Spinal cord (tissue), 10 donors: ENCODE results near the gene ANKRD6. TPM values are rescaled to one million over a fixed set of nuclear protein-coding genes. Genes with fewer than 3 reads are reported as not detected.

ENCODE experiments used
- DNase-seq, 6 donors: peaks; one replicate each; pipeline versions ENCODE4 v3.0.0 to v3.0.0-alpha.2; 2013 to 2015; ENCODE audit warnings: low spot score in 6 of 6, low read depth in 4 of 6
- H3K27ac ChIP-seq: one replicate; pipeline ENCODE4 v1.5.1; 2013; ENCODE audit warnings: low read depth, low read length, control low read depth
- H3K27me3 ChIP-seq: one replicate; pipeline ENCODE4 v1.6.1; 2013; ENCODE audit warnings: low read length; ENCODE audit not compliant: control insufficient read depth, insufficient read depth
- H3K36me3 ChIP-seq: one replicate; pipeline ENCODE4 v1.6.1; 2013; ENCODE audit warnings: low read length; ENCODE audit not compliant: control insufficient read depth, insufficient read depth
- H3K4me1 ChIP-seq: one replicate; pipeline ENCODE4 v1.6.1; 2013; ENCODE audit warnings: low read length; ENCODE audit not compliant: control insufficient read depth, insufficient read depth
- H3K4me3 ChIP-seq: one replicate; pipeline ENCODE4 v1.5.1; 2013; ENCODE audit warnings: low read depth, low read length, control low read depth
- H3K9me3 ChIP-seq: one replicate; pipeline ENCODE4 v1.6.1; 2013; ENCODE audit warnings: low read length; ENCODE audit not compliant: control insufficient read depth, insufficient read depth
- WGBS: methylation state at CpG from one replicate; pipeline ENCODE4 v1.1.5; 2013; ENCODE audit warnings: missing lambda C conversion rate; ENCODE audit not compliant: insufficient coverage; 5-methylcytosine and 5-hydroxymethylcytosine counted together
- polyA plus RNA-seq, 2 donors: library from polyadenylated mRNA; unstranded; fragments of 120-200 nt; gene quantifications; one replicate each; pipeline ENCODE4 v1.2.1, GENCODE V29; 2013; ENCODE audit not compliant: insufficient read length in 2 of 2
- total RNA-seq, 2 donors: library from RNA; depleted of rRNA in 1 of 2; stranded (reverse); fragments of 120-200 nt in 1 of 2; fragments of >200 nt in 1 of 2; gene quantifications; one replicate each; pipeline versions ENCODE4 v1.2.3 to v1.2.4, GENCODE V29; 2013 to 2014
- donor health status: healthy.

ANKRD6 gene
- total and polyA plus RNA-seq, 4 donors, result 44.5 to 68.3 (median 52.9) TPM

GRCh38 chr6:89479897-89480296 is 46.9 kb downstream of the ANKRD6 start:
- WGBS, result no CpG with 5 or more reads among the region's 2 CpGs
- DNase-seq, result no peak
- Histone ChIP-seq H3K9me3 (no peaks in the 10 kb centered on the region), H3K27me3 (no peaks in the 10 kb centered on the region), H3K4me1 (peaks cover 11% of the 10 kb centered on the region), H3K4me3 (no peak overlapping the region), H3K36me3 (no peaks in the 10 kb centered on the region), H3K27ac (no peak overlapping the region)

GRCh38 chr6:89481695-89482094 is 48.7 kb downstream of the ANKRD6 start:
- Histone ChIP-seq H3K36me3 (no peaks in the 10 kb centered on the region), H3K27me3 (no peaks in the 10 kb centered on the region), H3K27ac (no peak overlapping the region), H3K4me1 (peaks cover 11% of the 10 kb centered on the region), H3K4me3 (no peak overlapping the region), H3K9me3 (no peaks in the 10 kb centered on the region)
- no peak for DNase-seq
- WGBS, result 100% methylated on average over 1 of the region's 1 CpG

- DNase-seq, result no peak
- no peak overlapping the region for H3K27ac ChIP-seq
- peaks cover 11% of the 10 kb centered on the region for H3K4me1 ChIP-seq
- H3K27me3 ChIP-seq, result no peaks in the 10 kb centered on the region
- H3K36me3 ChIP-seq, result no peaks in the 10 kb centered on the region
- no peaks in the 10 kb centered on the region for H3K9me3 ChIP-seq
- no CpG with 5 or more reads among the region's 1 CpG for WGBS
- H3K4me3 ChIP-seq, result no peak overlapping the region
Measured at GRCh38 chr6:89482126-89482525, 49.2 kb downstream of the ANKRD6 start.

GRCh38 chr6:89483111-89483720 is 50.3 kb downstream of the ANKRD6 start:
- WGBS, result 43% methylated on average over 7 of the region's 7 CpGs
- DNase-seq, result peak in 3 of 6 donors; percentile 15 to 72 (median 64)
- H3K27ac ChIP-seq, result peak overlapping the region; percentile 47

GRCh38 chr6:89485320-89485719 is 52.4 kb downstream of the ANKRD6 start:
- Histone ChIP-seq H3K36me3 (no peaks in the 10 kb centered on the region), H3K27ac (no peak overlapping the region), H3K27me3 (no peaks in the 10 kb centered on the region), H3K4me3 (no peak overlapping the region), H3K9me3 (no peaks in the 10 kb centered on the region), H3K4me1 (peaks cover 18% of the 10 kb centered on the region)
- DNase-seq, result no peak
- WGBS, result 87% methylated on average over 2 of the region's 3 CpGs

More at GRCh38 chr6:89483111-89483720, 50.3 kb downstream of the ANKRD6 start:
- Histone ChIP-seq H3K27me3 (no peaks in the 10 kb centered on the region), H3K36me3 (no peaks in the 10 kb centered on the region), H3K9me3 (no peaks in the 10 kb centered on the region), H3K4me1 (peaks cover 11% of the 10 kb centered on the region), H3K4me3 (no peak overlapping the region)

GRCh38 chr6:89487864-89488263 is 54.9 kb downstream of the ANKRD6 start:
- no peak for DNase-seq
- peaks cover 18% of the 10 kb centered on the region for H3K4me1 ChIP-seq
- no peaks in the 10 kb centered on the region for H3K27me3 ChIP-seq
- H3K9me3 ChIP-seq, result no peaks in the 10 kb centered on the region
- no peak overlapping the region for H3K27ac ChIP-seq
- H3K36me3 ChIP-seq, result no peaks in the 10 kb centered on the region
- no peak overlapping the region for H3K4me3 ChIP-seq
- 100% methylated on average over 1 of the region's 1 CpG for WGBS

GRCh38 chr6:89488438-89488837 is 55.5 kb downstream of the ANKRD6 start:
- no peak for DNase-seq
- Histone ChIP-seq H3K4me3 (no peak overlapping the region), H3K4me1 (peaks cover 13% of the 10 kb centered on the region), H3K9me3 (no peaks in the 10 kb centered on the region), H3K27ac (no peak overlapping the region), H3K27me3 (no peaks in the 10 kb centered on the region), H3K36me3 (no peaks in the 10 kb centered on the region)

- peak in 2 of 6 donors; percentile 34 to 48 for DNase-seq
- H3K36me3 ChIP-seq, result no peaks in the 10 kb centered on the region
- peaks cover 7% of the 10 kb centered on the region for H3K4me1 ChIP-seq
- H3K27ac ChIP-seq, result no peak overlapping the region
- no peak overlapping the region for H3K4me3 ChIP-seq
- no peaks in the 10 kb centered on the region for H3K9me3 ChIP-seq
- H3K27me3 ChIP-seq, result no peaks in the 10 kb centered on the region
- WGBS, result 21% methylated on average over 3 of the region's 3 CpGs
Measured at GRCh38 chr6:89489078-89489477, 56.1 kb downstream of the ANKRD6 start.

GRCh38 chr6:89492025-89492640 is 59.2 kb downstream of the ANKRD6 start:
- Histone ChIP-seq H3K27me3 (no peaks in the 10 kb centered on the region), H3K4me3 (no peak overlapping the region), H3K36me3 (no peaks in the 10 kb centered on the region), H3K27ac (no peak overlapping the region), H3K4me1 (peaks cover 7% of the 10 kb centered on the region), H3K9me3 (no peaks in the 10 kb centered on the region)
- DNase-seq, result no peak
- 70% methylated on average over 5 of the region's 7 CpGs for WGBS

GRCh38 chr6:89494131-89494793 is 61.3 kb downstream of the ANKRD6 start:
- H3K9me3 ChIP-seq, result no peaks in the 10 kb centered on the region
- 100% methylated on average over 2 of the region's 3 CpGs for WGBS
- DNase-seq, result no peak
- H3K27ac ChIP-seq, result no peak overlapping the region
- H3K36me3 ChIP-seq, result no peaks in the 10 kb centered on the region
- no peaks in the 10 kb centered on the region for H3K27me3 ChIP-seq
- peaks cover 3% of the 10 kb centered on the region for H3K4me1 ChIP-seq
- no peak overlapping the region for H3K4me3 ChIP-seq
